HG03064 (cell line): ENCODE results near the gene ZKSCAN7.
"Not testable (repeated sequence)": the region's sequence is repeated elsewhere in the genome, so short reads cannot be mapped to it uniquely, and the experiment has no call there.

Source experiments
- ATAC-seq: cut with Tn5 transposase; IDR thresholded peaks from one replicate; pipeline ENCODE4 v1.9.1; 2021; ENCODE audit warnings: low read depth; ENCODE audit not compliant: unreplicated experiment

The ZKSCAN7 gene

GRCh38 chr3:44554626-44555592 lies at the start of gene ZKSCAN7:
Gene ZKSCAN7 (plus strand): TSS chr3:44555193. CDS start chr3:44557048, 1,855 bp downstream.
- peak; percentile 78 for ATAC-seq

GRCh38 chr3:44506556-44506955 lies 48.4 kb upstream of the ZKSCAN7 start:
- ATAC-seq, result no peak

- no peak for ATAC-seq
These were observed 48.0 kb upstream of the ZKSCAN7 start for GRCh38 chr3:44506961-44507360.

DNA sequence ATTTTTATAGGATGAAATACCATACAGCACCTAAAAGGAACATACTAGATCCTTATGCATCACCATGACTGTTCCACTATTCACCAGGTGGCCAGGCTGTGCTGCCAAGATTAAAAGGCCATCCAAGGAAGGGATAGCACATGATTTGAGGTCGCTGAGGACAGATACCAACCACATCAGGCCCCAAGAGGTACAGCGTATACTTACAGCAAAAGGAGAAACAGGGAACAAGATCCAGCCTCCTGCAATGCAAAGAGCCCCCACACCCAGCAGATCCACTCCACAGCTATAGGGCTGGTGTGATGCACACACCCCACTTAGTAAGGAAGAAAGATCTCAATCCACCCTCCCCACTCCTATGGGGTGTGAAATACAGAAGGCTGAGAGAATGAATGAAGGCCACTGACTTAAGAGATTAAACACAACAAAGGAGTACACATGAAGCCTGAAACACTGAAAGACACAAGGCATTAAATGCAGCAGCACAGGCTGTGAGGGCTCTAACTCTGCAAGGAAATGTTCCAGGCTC lies 45.5 kb upstream of the ZKSCAN7 start:
- no peak for ATAC-seq

DNA sequence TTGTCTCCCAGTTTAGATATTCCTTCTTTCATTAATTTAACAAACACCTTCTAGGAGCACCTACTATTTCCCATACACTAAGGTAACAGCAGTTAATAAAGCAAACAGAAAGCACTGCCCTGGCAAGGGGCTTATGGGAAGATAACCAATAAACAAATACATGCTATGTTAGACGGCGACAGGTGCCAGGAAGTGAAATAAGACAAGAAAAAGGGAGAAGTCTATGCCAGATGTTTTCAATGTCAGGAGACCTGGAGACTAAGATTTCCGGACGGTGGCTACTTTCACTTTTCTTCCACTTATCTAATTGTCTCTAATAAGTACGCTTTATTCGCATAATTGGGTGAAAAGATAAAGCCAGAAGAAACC lies 45.0 kb upstream of the ZKSCAN7 start:
- peak; percentile 45 for ATAC-seq

DNA sequence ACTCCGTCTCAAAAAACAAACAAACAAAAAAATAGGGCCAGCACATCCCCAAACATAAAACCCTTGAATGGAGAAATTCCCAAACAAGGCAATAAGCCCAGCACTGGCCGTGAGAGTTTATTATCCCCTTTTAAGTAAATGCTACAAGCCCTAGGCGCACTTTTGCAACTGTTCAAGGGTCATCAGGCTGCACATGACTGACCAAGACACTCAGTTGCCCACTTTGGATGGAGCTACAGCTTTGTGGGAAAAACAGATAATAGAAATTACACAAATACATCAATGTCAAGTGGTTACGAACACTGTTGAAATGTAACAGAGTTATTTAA lies 43.8 kb upstream of the ZKSCAN7 start:
- no peak for ATAC-seq

DNA sequence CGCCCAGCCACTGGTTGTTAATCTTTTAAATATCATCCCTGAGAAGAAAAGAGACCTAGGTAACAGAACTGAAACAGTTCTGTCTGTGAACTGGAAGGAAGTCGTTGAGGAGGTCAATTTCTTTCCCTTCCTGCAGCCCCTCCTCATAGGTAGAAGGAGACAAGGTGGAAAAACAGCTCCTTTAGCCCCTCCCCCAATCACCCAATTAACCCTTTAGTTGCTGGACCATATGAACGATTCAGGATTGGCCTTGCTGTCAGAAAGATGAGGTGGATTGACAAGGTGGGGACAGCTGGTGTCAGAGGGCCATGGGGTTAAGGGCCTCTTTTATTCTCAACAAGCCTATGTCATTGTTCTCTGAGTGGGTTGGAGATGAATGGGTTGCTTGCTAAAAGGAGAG lies 41.5 kb upstream of the ZKSCAN7 start:
- no peak for ATAC-seq

DNA sequence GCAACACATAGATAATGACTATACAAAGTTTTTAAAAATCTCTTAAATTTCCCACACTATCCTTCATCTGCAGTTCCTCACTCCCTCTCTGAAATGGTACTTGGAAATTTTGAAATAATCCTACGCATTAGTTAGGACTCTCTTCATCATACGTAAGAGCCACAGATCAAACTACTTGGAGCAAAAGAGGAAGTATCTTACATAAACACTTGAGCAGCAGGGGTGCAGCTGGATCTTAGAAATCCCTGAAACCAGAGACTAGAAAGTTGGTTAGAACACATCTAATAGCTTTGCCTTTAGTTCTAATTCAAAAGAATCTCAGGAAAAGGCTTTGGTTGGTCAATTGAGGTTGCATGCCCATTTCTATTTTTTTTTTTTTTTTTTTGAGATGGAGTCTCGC lies 38.8 kb upstream of the ZKSCAN7 start:
- no peak for ATAC-seq

- no peak for ATAC-seq
These were observed 36.2 kb upstream of the ZKSCAN7 start for GRCh38 chr3:44518782-44519156.

DNA sequence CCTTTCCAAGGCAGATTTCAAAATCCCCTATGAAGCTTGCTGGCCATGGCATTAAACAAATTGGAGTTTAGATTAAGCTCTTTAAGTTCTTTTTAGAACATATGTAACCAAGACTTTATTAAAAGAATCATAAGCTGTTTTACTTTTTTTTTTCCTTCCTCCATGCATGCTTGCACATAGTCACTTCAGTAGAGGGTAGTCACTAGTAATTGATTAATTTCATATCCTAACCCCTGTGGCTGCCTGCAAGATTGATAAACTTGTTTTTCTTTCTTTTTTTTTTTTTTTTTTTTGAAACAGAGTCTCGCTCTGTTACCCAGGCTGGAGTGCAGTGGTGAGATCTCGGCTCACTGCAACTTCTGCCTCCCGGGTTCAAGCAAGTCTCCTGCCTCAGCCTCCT lies 33.3 kb upstream of the ZKSCAN7 start:
- no peak for ATAC-seq

DNA sequence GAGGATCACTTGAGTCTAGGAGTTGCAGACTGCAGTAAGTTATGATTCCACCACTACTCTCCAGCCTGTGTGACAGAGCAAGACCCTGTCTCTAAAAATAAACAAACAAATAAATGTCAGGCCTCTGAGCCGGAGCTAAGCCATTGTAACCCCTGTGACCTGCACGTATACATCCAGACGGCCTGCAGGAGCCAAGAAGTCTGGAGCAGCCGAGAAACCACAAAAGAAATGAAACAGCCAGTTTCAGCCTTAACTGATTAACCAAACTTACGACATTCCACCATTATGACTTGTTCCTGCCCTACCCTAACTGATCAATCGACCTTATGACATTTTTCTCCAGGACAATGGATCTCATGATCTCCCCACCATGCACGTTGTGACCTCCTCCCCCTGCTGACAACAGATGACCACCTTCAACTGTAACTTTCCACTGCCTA lies 32.5 kb upstream of the ZKSCAN7 start:
- no peak for ATAC-seq

- no peak for ATAC-seq
These were observed 29.9 kb upstream of the ZKSCAN7 start for GRCh38 chr3:44525060-44525459.

GRCh38 chr3:44529927-44530326 lies 25.1 kb upstream of the ZKSCAN7 start:
- ATAC-seq, result no peak

DNA sequence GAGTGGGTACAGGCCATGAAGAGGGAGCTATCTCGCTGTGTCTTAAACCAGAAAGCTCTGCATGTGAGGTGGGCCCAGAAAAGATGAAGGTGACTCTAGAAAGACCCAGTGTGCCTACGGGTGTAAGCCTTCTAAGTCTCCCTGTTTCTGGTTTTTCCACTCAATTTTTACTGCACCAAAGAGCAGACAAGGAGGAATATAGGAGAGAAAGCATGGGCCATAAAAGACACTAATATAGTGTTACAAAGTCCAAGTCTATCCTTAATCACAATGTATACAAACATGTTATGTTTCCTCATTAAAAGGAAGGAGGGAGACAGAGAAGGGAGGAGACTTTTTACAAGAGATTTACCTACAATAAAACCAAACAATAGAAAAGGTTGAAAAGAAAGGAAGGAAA lies 24.1 kb upstream of the ZKSCAN7 start:
- no peak for ATAC-seq

- ATAC-seq, result not testable (repeated sequence)
These were observed 20.3 kb upstream of the ZKSCAN7 start for GRCh38 chr3:44534659-44535058.

DNA sequence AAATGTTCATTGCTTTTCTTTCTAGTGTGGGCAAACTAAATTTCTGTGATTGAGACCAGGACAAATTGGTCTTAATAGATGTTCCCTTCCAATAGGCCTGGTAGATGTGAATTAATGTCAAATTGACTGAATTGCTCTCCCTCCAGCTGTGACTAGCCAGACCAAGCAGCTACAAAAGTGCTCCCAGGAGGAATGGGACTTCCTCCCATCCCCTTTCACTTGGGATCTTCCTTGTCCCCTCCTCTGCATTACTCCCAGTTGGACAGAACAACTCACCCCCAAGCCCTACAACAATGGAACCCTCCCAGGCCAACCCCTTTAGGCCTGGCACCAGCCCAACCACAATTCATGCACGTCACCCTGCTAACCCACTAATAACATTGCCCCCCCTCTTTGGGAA lies 19.6 kb upstream of the ZKSCAN7 start:
- ATAC-seq, result no peak

DNA sequence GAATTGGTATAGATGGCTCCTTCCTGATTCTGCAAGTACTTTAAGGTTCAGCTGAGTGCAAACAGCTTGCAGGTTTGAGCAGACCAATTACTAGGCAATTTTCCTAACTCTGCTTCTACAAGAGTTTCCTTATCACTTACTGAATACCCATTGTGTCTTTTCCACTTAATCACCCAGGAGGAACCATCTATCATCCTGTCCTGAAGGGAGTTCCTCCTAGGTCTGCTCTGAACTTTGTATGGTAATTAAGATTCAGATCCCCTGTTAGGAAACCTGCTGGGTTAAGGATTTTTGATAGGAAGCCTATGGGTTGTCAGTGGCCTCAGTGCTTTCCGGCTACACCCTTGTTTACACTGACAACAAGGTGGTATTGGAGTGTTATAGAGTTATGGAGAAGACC lies 10.2 kb upstream of the ZKSCAN7 start:
- ATAC-seq, result not testable (repeated sequence)

DNA sequence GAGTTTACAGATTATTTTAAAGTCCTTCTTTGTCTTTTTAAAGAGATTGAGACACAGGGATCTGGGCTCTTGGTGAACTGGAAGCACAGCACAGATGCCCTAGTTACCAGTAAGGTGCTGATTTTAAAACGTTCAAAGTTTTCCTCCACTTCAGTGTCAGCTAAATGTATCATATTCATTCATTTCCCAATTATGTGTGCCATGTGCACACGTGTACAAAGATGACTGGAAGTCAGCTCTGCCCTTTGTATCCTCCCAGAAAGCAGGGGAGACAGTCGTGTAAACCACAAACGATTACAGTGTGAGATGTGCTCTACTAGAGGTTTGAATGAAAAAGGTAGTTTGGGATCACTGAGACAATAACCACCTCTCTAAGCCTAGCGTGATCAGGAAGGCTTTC lies 730 bp downstream of the ZKSCAN7 start:
- ATAC-seq, result no peak

DNA sequence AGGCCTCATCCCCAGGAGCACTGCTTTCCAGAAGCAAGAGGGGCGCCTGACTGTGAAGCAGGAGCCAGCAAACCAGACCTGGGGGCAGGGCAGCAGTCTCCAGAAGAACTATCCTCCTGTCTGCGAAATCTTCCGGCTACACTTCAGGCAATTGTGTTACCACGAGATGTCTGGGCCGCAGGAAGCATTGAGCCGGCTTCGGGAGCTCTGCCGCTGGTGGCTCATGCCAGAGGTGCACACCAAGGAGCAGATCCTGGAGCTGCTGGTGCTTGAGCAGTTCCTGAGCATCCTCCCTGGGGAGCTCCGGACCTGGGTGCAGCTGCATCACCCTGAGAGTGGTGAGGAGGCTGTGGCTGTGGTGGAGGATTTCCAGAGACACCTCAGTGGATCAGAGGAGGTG lies 2.1 kb downstream of the ZKSCAN7 start:
- no peak for ATAC-seq

DNA sequence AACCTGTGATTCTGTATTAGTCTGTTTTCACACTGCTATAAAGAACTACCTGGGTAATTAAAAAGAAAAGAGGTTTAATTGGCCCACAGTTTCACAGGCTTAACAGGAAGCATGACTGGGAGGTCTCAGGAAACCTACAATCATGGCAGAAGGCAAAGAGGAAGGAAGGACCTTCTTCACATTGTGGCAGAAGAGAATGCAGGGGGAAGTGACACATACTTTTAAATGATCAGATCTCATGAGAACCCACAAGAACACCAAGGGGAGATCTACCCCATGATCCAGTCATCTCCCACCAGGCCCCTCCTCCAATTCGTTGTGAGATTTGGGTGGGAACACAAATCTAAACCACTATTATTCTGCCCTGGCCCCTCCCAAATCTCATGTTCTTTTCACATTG lies 6.1 kb downstream of the ZKSCAN7 start:
- ATAC-seq, result no peak

- ATAC-seq, result no peak
These were observed 7.2 kb downstream of the ZKSCAN7 start for GRCh38 chr3:44562147-44562546.

DNA sequence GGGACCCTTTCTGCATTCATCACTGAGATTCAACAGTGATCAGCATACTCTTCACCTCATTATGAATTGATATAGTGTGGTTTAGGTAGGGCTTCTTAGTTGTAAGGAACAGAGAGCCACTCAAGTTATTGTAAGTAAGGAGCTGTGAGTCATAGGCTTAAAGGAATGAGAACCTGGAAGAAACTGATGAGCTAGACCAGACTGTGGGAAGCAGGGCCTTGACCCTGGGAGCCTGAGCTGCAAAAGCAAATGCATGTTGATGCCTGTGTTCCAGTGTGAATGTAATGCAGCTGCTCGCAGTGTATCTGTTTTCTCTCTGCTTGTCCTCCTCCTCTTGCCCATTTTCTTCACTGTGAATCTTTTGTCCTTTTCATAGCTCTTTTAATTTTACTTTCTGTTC lies 13.6 kb downstream of the ZKSCAN7 start:
- ATAC-seq, result no peak
